WTC11 (cell line): ENCODE data around the gene BCAS1.

ENCODE experiments used
- CTCF ChIP-seq: fragments of 200-600 bp; IDR thresholded peaks from 2 replicates; pipeline ENCODE4 v1.8.0; 2022; ENCODE audit warnings: antibody characterized with exemption
- JUN ChIP-seq: sonication (generic); formaldehyde crosslinking; IDR thresholded peaks from 2 replicates; pipeline ENCODE4 v1.8.0; 2023; ENCODE audit warnings: mild to moderate bottlenecking, missing genetic modification reagents
- NR1H2 ChIP-seq: sonication (generic); formaldehyde crosslinking; IDR thresholded peaks from 2 replicates; pipeline ENCODE4 v1.9.0; 2021; ENCODE audit warnings: mild to moderate bottlenecking, moderate library complexity, missing genetic modification reagents
- PREB ChIP-seq: sonication (generic); formaldehyde crosslinking; IDR thresholded peaks from 2 replicates; pipeline ENCODE4 v1.8.1; 2022; ENCODE audit warnings: mild to moderate bottlenecking, missing genetic modification reagents, moderate library complexity, borderline replicate concordance
- SMAD4 ChIP-seq: sonication (generic); formaldehyde crosslinking; IDR thresholded peaks from 2 replicates; pipeline ENCODE4 v1.8.0; 2022; ENCODE audit warnings: mild to moderate bottlenecking, missing genetic modification reagents
- TEAD4 ChIP-seq: sonication (generic); formaldehyde crosslinking; IDR thresholded peaks from 2 replicates; pipeline ENCODE4 v1.8.0; 2022; ENCODE audit warnings: mild to moderate bottlenecking, missing genetic modification reagents
- ZNF219 ChIP-seq: sonication (generic); formaldehyde crosslinking; IDR thresholded peaks from 2 replicates; pipeline ENCODE4 v1.8.0; 2023; ENCODE audit warnings: missing genetic modification reagents, mild to moderate bottlenecking, borderline replicate concordance
- ZNF317 ChIP-seq: sonication (generic); formaldehyde crosslinking; IDR thresholded peaks from 2 replicates; pipeline ENCODE4 v1.8.1; 2023; ENCODE audit warnings: low read depth, mild to moderate bottlenecking, moderate library complexity, missing genetic modification reagents, borderline replicate concordance
- ZNF423 ChIP-seq: fragments of 250-450 bp; sonication (Bioruptor Pico); IDR thresholded peaks from 2 replicates; pipeline ENCODE4 v2.1.2; 2022; ENCODE audit warnings: mild to moderate bottlenecking, moderate library complexity
- TF ChIP-seq, protein P1 (sequence below): sonication (generic); formaldehyde crosslinking; IDR thresholded peaks from 2 replicates; pipeline ENCODE4 v1.8.0; 2022; ENCODE audit warnings: mild to moderate bottlenecking, missing genetic modification reagents
- TF ChIP-seq, protein P2 (sequence below): sonication (generic); formaldehyde crosslinking; conservative IDR thresholded peaks from 2 replicates; pipeline ENCODE4 v1.8.1; 2022; ENCODE audit warnings: mild to moderate bottlenecking, missing genetic modification reagents
- TF ChIP-seq, protein P3 (sequence below): sonication (generic); formaldehyde crosslinking; IDR thresholded peaks from 2 replicates; pipeline ENCODE4 v1.8.1; 2023; ENCODE audit warnings: mild to moderate bottlenecking, missing genetic modification reagents, moderate library complexity

- TF ChIP-seq CTCF (no peak), ZNF423 (no peak), TEAD4 (CRISPR knock-in tag) (no peak), ZNF317 (CRISPR knock-in tag) (no peak), ZNF219 (no peak), SMAD4 (no peak), NR1H2 (CRISPR knock-in tag) (no peak), PREB (CRISPR knock-in tag) (no peak), JUN (no peak)
- TF ChIP-seq, protein P1, sequence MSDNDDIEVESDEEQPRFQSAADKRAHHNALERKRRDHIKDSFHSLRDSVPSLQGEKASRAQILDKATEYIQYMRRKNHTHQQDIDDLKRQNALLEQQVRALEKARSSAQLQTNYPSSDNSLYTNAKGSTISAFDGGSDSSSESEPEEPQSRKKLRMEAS = no peak
- TF ChIP-seq, protein P2, sequence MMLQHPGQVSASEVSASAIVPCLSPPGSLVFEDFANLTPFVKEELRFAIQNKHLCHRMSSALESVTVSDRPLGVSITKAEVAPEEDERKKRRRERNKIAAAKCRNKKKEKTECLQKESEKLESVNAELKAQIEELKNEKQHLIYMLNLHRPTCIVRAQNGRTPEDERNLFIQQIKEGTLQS (CRISPR knock-in tag) = no peak
- TF ChIP-seq, protein P3, sequence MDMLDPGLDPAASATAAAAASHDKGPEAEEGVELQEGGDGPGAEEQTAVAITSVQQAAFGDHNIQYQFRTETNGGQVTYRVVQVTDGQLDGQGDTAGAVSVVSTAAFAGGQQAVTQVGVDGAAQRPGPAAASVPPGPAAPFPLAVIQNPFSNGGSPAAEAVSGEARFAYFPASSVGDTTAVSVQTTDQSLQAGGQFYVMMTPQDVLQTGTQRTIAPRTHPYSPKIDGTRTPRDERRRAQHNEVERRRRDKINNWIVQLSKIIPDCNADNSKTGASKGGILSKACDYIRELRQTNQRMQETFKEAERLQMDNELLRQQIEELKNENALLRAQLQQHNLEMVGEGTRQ (CRISPR knock-in tag) = no peak
Observed at GRCh38 chr20:53898556-53898931, 171.8 kb downstream of the BCAS1 start.
